ENCODE data around the gene PRPF40A. TPM values are rescaled to one million over a fixed set of nuclear protein-coding genes. Genes with fewer than 3 reads are reported as not detected.
"Not testable (repeated sequence)": the region's sequence is repeated elsewhere in the genome, so short reads cannot be mapped to it uniquely, and the experiment has no call there.

Gene PRPF40A
- total and polyA plus RNA-seq, 2 of the 8 experiments (the other 6 are each of a cell fraction or from before 2014, with no cell fraction given), result 85.5 to 176 TPM

GRCh38 chr2:152739705-152740104 lies 22.4 kb upstream of the PRPF40A start:
- H2BK12ac ChIP-seq (ENCODE audit: low read depth, low read length); H2BK5ac ChIP-seq (ENCODE audit: low read depth, low read length); H2BK120ac ChIP-seq (replicated peaks; ENCODE audit: low read depth, low read length); H3K27me3 ChIP-seq (replicated peaks in 1 of 4; ENCODE audit: control insufficient read depth in 3 of 4, extremely low read depth in 1 of 4, insufficient read depth in 3 of 4, low read length in 3 of 4); H2AK5ac ChIP-seq (ENCODE audit: low read depth, low read length); FAIRE-seq; H3K14ac ChIP-seq (ENCODE audit: insufficient read length); H3K79me1 ChIP-seq (ENCODE audit: low read depth, low read length); POLR2A ChIA-PET (ENCODE audit: partially characterized antibody); H3K4me1 ChIP-seq (replicated peaks in 1 of 4; ENCODE audit: control insufficient read depth in 3 of 4, insufficient read depth in 4 of 4, low read length in 3 of 4); H2AFZ ChIP-seq (ENCODE audit: low read length); H3K9ac ChIP-seq (replicated peaks in 1 of 4; ENCODE audit: extremely low read depth in 1 of 4, low read depth in 3 of 4, low read length in 3 of 4); H2BK15ac ChIP-seq (ENCODE audit: low read length); DNase-seq (ENCODE audit: low read depth in 1 of 2, low spot score in 2 of 2); H4K8ac ChIP-seq (ENCODE audit: extremely low read depth, insufficient read depth, low read length); H3K4me3 ChIP-seq (ENCODE audit: extremely low read depth in 1 of 4, insufficient read depth in 2 of 4, low read depth in 3 of 4, low read length in 4 of 4); H3K56ac ChIP-seq (replicated peaks; ENCODE audit: insufficient read length, low read depth, low read length); H4K91ac ChIP-seq (replicated peaks; ENCODE audit: insufficient read length, low read length); H3K4ac ChIP-seq (replicated peaks; ENCODE audit: insufficient read length, low read depth, low read length); H4K20me1 ChIP-seq (replicated peaks in 1 of 2; ENCODE audit: control insufficient read depth in 1 of 2, insufficient read depth in 2 of 2, low read length in 2 of 2); H3K79me2 ChIP-seq (ENCODE audit: control insufficient read depth in 1 of 2, insufficient read depth in 2 of 2, low read length in 2 of 2); H3K23me2 ChIP-seq (ENCODE audit: low read depth, low read length); H3K4me2 ChIP-seq (ENCODE audit: insufficient read depth in 1 of 2, low read depth in 2 of 2, low read length in 2 of 2); H3K23ac ChIP-seq (ENCODE audit: insufficient read length); H3K9me3 ChIP-seq (ENCODE audit: insufficient read depth in 2 of 2, low read depth in 1 of 2, low read length in 1 of 2); H4K5ac ChIP-seq (ENCODE audit: insufficient read length, low read depth, low read length); H3K18ac ChIP-seq (ENCODE audit: extremely low read depth, low read length); H2BK20ac ChIP-seq (ENCODE audit: low read length); H3K27ac ChIP-seq (ENCODE audit: low read depth, low read length): not testable (repeated sequence)
- H3K36me3 ChIP-seq (ENCODE audit: control insufficient read depth in 2 of 4, insufficient read depth in 4 of 4, low read length in 3 of 4), result peaks cover 0 to 57% (median 28%) of the 10 kb centered on the region in 4 experiments; a peak in 7 of 8 replicates
- 100% methylated on average over 1 of the region's 1 CpG; no CpG with 5 or more reads in 1 of the 2 experiments for WGBS, 2 experiments (ENCODE audit: extremely low coverage in 1 of 2, insufficient coverage in 1 of 2, insufficient read length in 1 of 2, insufficient replicate concordance in 2 of 2, low coverage in 1 of 2, low lambda C conversion rate in 2 of 2, missing lambda C conversion rate in 1 of 2)
- CTCF ChIA-PET (ENCODE audit: partially characterized antibody), result interaction anchor here (1.1 to 1.4 kb wide), 2 partner anchors 11 to 219 kb away, joined by 3 to 5 read pairs; no protein-coding TSS in a partner anchor

All from H1 (cell line).